PFSK-1 (cell line): ENCODE measurements around the gene ADAMTSL1.

Experiments
- FOXP2 ChIP-seq: optimal IDR thresholded peaks from 2 replicates; pipeline ENCODE3; 2011; ENCODE audit warnings: borderline replicate concordance, control low read depth, inconsistent platforms; ENCODE audit not compliant: insufficient read depth; ENCODE audit errors: extremely low read length, extremely low read depth
- POLR2AphosphoS5 ChIP-seq: IDR thresholded peaks from 2 replicates; pipeline ENCODE4 v1.6.1; 2012; ENCODE audit warnings: low read depth, mild to moderate bottlenecking, control low read depth, low read length, moderate library complexity
- REST ChIP-seq, 2 experiments: IDR thresholded peaks; 2 replicates each; pipeline versions ENCODE4 v1.6.1 to v1.8.0; 2011 to 2012; ENCODE audit warnings: low read depth in 2 of 2, low read length in 2 of 2, control low read depth in 1 of 2, inconsistent platforms in 1 of 2, mild to moderate bottlenecking in 1 of 2, moderate library complexity in 1 of 2; ENCODE audit not compliant: insufficient read depth in 1 of 2
- SIN3A ChIP-seq: IDR thresholded peaks from 2 replicates; pipeline ENCODE4 v1.6.1; 2012; ENCODE audit warnings: mild to moderate bottlenecking, low read length, moderate library complexity, borderline replicate concordance; ENCODE audit not compliant: insufficient read depth
- TAF1 ChIP-seq: IDR thresholded peaks from 2 replicates; pipeline ENCODE4 v1.6.1; 2012; ENCODE audit warnings: low read length, control low read depth, borderline replicate concordance; ENCODE audit not compliant: insufficient read depth

The ADAMTSL1 gene

GRCh38 chr9:18778147-18778546 is 304.2 kb downstream of the ADAMTSL1 start:
- TF ChIP-seq SIN3A (no peak), POLR2AphosphoS5 (no peak), TAF1 (no peak), REST (IDR thresholded peaks at IDR 0.05; ENCODE audit: insufficient read depth in 1 of 2, low read depth in 2 of 2, low read length in 2 of 2) (no peak), FOXP2 (no peak)

- no peak for TF ChIP-seq REST (IDR thresholded peaks at IDR 0.05; ENCODE audit: insufficient read depth in 1 of 2, low read depth in 2 of 2, low read length in 2 of 2)
- no peak for TF ChIP-seq TAF1
- TF ChIP-seq FOXP2: no peak
- TF ChIP-seq SIN3A: no peak
- no peak for TF ChIP-seq POLR2AphosphoS5
These were observed 304.9 kb downstream of the ADAMTSL1 start for GRCh38 chr9:18778846-18779245.

- TF ChIP-seq SIN3A: no peak
- TF ChIP-seq REST (IDR thresholded peaks at IDR 0.05; ENCODE audit: insufficient read depth in 1 of 2, low read depth in 2 of 2, low read length in 2 of 2): no peak
- no peak for TF ChIP-seq FOXP2
- no peak for TF ChIP-seq POLR2AphosphoS5
- TF ChIP-seq TAF1: no peak
These were observed 310.0 kb downstream of the ADAMTSL1 start for GRCh38 chr9:18783909-18784308.

GRCh38 chr9:18785604-18786003 is 311.7 kb downstream of the ADAMTSL1 start:
- TF ChIP-seq FOXP2 (no peak), SIN3A (no peak), TAF1 (no peak), REST (IDR thresholded peaks at IDR 0.05; ENCODE audit: insufficient read depth in 1 of 2, low read depth in 2 of 2, low read length in 2 of 2) (no peak), POLR2AphosphoS5 (no peak)

GRCh38 chr9:18786196-18786595 is 312.2 kb downstream of the ADAMTSL1 start:
- TF ChIP-seq SIN3A (no peak), FOXP2 (no peak), REST (IDR thresholded peaks at IDR 0.05; ENCODE audit: insufficient read depth in 1 of 2, low read depth in 2 of 2, low read length in 2 of 2) (no peak), POLR2AphosphoS5 (no peak), TAF1 (no peak)
